ENCODE measurements around the gene EPOP.
A peak's percentile ranks its signal among the peaks of the same experiment; 100 is the strongest.

Gene EPOP

DNA sequence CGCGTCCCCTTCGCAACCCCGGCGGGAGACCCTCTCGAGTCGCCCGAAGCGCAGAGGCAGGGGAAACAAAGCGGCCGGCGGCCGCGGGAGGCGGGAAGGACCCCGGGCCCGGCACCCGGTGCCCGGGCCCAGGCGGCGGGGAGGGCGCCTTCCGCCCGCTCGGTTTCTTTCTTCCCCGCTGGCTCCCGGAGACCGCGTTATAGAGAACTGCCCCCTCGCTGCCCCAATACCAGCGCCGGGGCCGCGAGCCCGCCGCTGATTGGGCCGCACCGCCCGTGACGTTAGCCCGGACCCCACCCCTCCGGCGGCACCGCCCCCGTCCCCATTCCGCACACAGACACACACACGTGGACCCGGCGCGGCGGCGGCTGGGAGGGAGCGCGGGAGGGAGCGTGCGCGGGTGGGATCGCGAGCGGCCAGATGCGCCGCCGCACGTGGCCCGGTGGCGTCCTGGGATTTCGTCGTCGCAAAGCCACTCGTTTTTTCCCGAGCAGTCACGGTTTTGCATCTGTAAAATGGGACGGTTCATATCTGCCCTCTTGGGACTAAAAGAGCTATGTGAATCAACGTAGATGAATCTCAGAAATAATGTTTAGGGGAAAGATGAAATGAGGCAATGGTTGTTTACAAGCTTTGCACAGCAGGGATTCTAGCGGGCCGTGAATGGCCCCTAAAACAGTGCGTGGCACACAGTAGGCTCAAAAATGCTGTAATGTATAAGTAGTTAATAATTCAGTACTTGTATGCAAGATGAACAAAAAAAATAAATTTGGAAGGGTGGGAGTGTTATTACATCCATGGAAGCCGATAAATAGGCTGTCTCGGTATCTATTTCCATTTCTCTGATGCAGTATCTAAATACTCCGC, at the start of gene EPOP:
EPOP (minus strand) TSS at position 209 of the 867 bp plus-strand sequence. CDS start 462 bp downstream, outside the sequence.
- DNase-seq (ENCODE audit: low spot score): peak; percentile 94

GRCh38 chr17:38721802-38722201, 47.0 kb upstream of the EPOP start:
- DNase-seq (ENCODE audit: low spot score): no peak

DNA sequence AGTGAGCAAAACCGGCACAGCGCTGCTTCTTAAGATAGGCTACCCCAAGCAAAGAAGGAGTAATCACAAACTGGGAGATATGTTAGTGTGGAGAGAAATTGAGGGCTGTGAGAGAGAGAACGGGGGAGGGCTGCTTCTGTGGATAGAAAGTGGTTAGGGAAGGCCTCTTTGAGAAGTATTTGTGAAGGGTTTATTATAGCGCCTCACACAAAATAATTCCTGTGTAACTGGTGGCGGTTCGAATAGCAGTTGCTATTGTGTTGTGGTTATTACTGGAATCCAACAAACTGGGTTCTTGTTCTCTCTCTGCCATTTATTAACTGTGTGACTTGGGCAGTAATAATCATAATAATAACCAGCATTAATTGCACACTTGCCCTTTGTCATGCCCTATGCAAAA, 46.2 kb upstream of the EPOP start:
- DNase-seq (ENCODE audit: low spot score): no peak

GRCh38 chr17:38719943-38720641, 45.3 kb upstream of the EPOP start:
- no peak for DNase-seq (ENCODE audit: low spot score)

DNA sequence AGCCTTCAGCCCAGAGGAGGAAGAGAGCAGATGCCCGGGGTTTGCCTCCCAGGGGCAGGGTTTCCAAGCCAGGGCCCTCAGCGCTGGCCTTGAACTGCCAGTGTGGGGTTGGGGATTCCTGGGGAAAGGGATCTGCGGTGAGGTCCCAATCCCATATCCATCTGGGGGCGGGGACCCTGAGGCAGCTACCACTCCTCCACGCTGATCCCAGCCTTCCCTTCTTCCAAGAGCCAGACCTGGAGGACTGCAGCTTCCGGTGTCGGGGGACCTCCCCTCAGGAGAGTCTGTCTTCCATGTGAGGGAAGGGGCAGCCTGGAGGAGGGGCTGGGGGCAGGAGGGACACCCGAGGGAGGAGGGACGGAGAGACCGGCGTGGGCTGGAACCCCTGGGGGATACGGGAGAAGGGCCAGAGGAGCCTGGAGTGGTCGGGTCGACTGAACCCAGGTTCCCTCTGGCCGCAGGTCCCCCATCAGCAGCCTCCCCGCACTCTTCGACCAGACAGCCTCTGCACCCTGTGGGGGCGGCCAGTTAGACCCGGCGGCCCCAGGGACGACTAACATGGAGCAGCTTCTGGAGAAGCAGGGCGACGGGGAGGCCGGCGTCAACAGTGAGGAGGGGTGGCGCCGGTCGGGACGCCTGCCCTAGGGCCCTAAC, 44.7 kb upstream of the EPOP start:
- DNase-seq (ENCODE audit: low spot score): no peak

DNA sequence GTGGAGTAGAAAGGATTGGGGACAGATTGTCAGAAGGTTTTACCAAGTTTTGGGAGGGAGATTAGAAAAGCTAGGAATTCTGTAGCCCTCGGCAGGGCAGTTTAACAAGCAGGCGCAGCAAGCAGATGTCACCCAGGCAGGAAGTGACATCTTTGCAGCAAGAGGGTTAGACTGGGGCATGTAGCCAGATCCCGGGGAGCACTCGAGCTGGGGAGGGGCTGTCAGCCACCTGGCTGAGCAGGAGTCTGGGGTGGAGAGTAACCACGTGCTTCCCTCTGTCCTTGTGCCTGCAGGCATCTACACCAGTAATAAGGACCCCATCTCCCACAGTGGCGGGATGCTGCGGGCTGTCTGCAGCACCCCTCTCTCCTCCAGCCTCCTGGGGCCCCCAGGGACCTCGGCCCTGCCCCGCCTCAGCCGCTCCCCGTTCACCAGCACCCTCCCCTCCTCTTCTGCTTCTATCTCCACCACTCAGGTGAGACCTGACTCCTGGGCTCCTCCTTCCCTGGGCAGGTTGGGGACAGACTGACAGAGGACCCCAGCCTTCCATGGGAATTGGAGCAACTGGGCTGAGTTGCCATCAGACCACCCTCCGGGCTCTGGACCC, 42.5 kb upstream of the EPOP start:
- no peak for DNase-seq (ENCODE audit: low spot score)

- no peak for DNase-seq (ENCODE audit: low spot score)
Measured at GRCh38 chr17:38716368-38717005, 41.7 kb upstream of the EPOP start.

GRCh38 chr17:38715216-38715943, 40.6 kb upstream of the EPOP start:
- no peak for DNase-seq (ENCODE audit: low spot score)

- DNase-seq (ENCODE audit: low spot score): no peak
Measured at GRCh38 chr17:38713456-38714075, 38.8 kb upstream of the EPOP start.

DNA sequence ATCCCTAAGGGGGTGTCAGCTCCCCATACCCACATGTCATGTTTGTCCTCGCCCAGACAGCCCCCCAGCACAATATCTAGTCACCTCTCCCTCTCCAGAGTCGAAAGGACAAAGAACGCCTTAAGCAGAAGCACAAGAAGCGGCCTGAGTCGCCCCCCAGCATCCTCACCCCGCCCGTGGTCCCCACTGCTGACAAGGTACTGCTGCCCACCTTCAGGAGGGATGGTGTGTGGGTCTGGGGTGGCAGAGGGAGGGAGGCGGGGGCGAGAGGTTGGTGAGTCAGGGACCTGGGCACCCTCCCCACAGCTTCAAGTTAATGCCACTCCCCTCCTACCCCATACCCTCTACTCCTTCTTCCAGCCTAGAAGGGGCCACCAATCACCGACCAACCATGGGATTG, 37.8 kb upstream of the EPOP start:
- no peak for DNase-seq (ENCODE audit: low spot score)

DNA sequence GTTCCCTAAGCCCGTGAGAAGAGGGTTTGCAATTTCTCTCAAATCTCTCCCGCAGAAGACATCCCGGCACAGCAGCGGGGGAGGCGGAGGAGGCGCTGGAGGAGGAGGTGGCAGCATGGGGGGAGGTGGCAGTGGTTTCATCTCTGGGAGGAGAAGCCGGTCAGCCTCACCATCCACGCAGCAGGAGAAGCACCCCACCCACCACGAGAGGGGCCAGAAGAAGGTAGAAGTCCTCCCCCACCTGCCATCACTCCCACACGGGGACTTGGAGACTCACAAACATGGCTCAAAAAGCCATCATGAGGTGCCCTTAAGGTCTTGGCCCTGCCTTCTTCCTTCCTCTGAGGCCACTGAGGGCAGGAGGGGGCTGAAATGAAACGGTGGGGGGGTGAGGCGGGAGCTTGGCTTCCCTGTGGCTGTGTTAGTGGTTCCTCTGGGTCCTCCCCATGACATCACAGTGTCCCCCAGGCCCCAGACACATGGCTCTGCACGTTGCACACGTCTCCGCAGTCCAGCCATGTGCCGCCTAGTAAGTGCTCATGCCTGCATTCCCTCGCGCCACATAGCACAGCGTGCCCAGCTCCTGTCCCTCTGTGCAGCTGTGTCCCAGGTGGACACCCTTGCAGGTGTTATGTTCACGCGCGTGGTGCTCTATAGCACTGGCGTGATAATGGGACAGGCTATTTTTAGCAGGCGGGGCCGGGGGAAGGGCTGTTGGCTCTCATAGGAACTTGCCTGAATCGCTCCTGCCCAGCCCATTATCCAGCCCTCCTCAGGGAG, 37.2 kb upstream of the EPOP start:
- no peak for DNase-seq (ENCODE audit: low spot score)

DNA sequence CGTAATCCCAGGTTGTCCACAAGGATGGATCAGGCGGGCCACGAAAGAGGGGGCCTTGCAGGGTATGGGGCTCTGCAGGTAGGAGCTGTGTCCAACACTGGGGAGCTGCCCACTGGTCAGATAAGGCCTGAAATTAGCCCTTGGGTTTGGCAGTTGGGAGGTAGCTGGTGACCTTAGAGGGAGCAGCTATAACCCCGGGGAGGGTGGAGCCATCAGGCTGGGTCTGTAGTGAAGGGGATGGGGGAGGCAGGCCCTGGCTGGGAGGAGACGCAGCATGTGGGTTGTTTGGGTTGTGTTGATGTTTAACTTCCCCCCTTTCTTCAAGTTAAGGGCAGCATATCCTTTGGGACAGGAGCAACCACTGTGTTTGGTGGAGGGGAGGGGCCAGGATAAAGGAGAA, 36.2 kb upstream of the EPOP start:
- DNase-seq (ENCODE audit: low spot score): no peak

DNA sequence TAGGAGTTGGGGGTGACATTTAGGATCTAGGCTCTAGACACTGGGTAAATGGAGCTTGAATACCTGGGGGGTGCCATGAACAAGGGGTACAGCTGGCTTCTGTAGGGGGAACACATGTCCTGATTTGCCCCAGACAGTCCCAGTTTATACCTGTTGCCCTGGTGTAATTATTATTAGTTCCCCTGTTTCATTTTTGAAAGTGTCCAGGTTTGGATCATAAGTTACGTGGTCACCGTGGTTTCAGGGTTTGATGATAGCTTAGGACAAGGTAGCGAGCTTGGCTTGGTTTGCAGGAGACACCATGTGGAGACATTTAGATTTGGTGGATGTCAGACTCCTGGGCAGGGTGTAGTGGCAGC, 35.8 kb upstream of the EPOP start:
- no peak for DNase-seq (ENCODE audit: low spot score)

- DNase-seq (ENCODE audit: low spot score): no peak
Measured at GRCh38 chr17:38709864-38710603, 35.3 kb upstream of the EPOP start.

DNA sequence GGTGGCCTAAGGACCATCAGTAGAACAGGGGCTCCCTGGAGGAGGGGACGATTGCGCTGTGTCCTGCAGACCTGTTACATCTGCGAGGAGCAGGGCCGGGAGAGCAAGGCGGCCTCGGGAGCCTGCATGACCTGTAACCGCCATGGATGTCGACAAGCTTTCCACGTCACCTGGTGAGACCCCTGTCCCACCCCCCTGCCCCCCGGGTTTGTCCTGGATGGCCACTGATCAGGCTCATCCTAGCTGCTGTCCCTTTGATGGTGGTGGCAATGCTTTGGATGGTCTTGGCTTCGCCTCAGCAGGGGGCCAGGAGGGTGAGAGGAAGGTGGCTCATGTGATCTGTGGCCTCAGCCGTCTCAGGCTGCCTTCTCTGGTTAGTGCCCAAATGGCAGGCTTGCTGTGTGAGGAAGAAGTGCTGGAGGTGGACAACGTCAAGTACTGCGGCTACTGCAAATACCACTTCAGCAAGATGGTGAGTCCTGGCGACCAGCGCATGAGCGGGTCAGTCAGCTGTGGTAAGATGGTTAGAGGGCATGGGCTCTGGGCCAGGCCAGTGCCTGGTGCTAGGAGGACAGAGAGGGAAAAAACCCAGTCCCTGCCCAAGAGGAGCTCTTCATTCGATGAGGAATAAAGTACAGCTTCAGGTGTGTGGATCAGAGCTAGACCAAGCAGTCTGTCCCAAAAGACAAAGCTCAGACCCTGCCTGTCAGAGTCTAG, 34.5 kb upstream of the EPOP start:
- DNase-seq (ENCODE audit: low spot score): no peak

- DNase-seq (ENCODE audit: low spot score): no peak
Measured at GRCh38 chr17:38707678-38708351, 33.1 kb upstream of the EPOP start.

DNA sequence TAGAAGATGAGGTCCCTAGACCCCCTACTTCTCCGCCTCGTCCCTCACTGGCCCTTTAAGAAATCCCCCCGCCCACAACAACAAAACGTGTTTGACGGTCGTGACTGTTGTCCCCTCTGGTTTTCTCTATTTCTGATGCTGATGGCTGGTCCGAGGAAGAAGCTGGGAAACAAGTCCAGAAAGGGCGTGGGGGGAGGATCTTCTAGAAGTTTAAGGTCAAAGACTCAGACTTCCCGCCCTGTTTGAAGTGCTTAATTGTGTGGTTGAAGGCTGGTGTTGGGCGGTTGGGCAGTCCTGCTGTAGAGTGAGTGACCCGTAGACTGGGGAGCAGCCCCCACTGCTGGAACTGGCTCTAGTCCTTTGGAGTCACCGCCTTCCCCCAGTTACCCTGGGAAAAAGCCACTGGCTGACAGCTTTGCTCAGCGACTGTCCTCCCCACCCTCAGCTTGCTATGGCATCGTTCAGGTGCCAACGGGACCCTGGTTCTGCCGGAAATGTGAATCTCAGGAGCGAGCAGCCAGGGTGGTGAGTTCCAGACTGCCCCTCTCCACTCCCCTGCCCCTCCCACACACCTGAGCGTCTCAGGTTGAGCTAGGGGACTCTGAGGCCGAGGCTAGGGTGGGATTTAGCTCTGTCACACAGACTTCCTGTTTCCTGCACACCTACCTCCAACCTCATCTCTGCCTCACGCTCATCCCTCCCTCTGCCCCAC, 31.9 kb upstream of the EPOP start:
- DNase-seq (ENCODE audit: low spot score): no peak

Data from AG08395 (cell line).